IMR-90 (cell line): ENCODE measurements around the gene XAF1.

Experiments
- BHLHE40 ChIP-seq: fragments of 150-350 bp; IDR thresholded peaks from 2 replicates; pipeline ENCODE4 v1.6.1; 2016; ENCODE audit warnings: mild to moderate bottlenecking, low read depth, low read length
- CEBPB ChIP-seq: IDR thresholded peaks from 2 replicates; pipeline ENCODE4 v1.6.1; 2012; ENCODE audit warnings: low read depth, low read length, improper control_type of control experiment
- FOS ChIP-seq: fragments of 150-350 bp; IDR thresholded peaks from 2 replicates; pipeline ENCODE4 v1.6.1; 2016; ENCODE audit warnings: low read depth, low read length
- MAZ ChIP-seq: IDR thresholded peaks from 2 replicates; pipeline ENCODE4 v1.6.1; 2012; ENCODE audit warnings: low read depth, mild to moderate bottlenecking, low read length, improper control_type of control experiment, moderate library complexity, borderline replicate concordance
- MXI1 ChIP-seq: IDR thresholded peaks from 2 replicates; pipeline ENCODE4 v1.6.1; 2012; ENCODE audit warnings: low read depth, mild to moderate bottlenecking, low read length, moderate library complexity, borderline replicate concordance
- POLR2A ChIP-seq: IDR thresholded peaks from 2 replicates; pipeline ENCODE4 v1.6.1; 2012; ENCODE audit warnings: mild to moderate bottlenecking, low read depth, low read length
- RAD21 ChIP-seq: IDR thresholded peaks from 2 replicates; pipeline ENCODE4 v1.6.1; 2012; ENCODE audit warnings: low read length, improper control_type of control experiment
- RCOR1 ChIP-seq: IDR thresholded peaks from 2 replicates; pipeline ENCODE4 v1.6.1; 2012; ENCODE audit warnings: mild to moderate bottlenecking, low read length, improper control_type of control experiment; ENCODE audit not compliant: insufficient replicate concordance
- RFX5 ChIP-seq: IDR thresholded peaks from 2 replicates; pipeline ENCODE4 v1.8.0; 2012; ENCODE audit warnings: low read depth, mild to moderate bottlenecking, low read length, moderate library complexity
- TF ChIP-seq, protein P1 (sequence below): conservative IDR thresholded peaks from 2 replicates; pipeline ENCODE4 v1.5.1; 2012; ENCODE audit warnings: mild to moderate bottlenecking, low read depth, low read length, improper control_type of control experiment
- TF ChIP-seq, protein P2 (sequence below): fragments of 150-350 bp; IDR thresholded peaks from 2 replicates; pipeline ENCODE4 v1.6.1; 2017; ENCODE audit warnings: mild to moderate bottlenecking, antibody characterized with exemption, low read length, low read depth

DNA sequence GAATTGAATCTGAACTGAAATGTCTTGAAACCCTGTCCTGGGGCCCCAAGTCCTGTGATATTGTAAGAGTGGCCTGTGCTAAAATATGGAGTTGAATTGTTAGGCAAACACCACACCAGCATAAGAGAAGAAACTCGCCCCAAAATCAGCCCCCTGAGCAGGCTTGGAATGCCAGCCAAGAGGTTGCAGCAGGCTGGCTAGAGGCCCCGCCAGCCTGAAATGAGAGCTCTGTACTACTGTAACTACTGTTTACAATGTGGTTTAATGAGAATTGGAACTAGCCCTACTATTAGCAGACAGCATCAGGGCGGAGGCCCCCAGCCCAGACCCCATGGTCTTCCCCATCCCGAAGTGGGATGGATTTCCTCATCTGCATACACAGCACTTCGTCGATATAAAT lies 43.9 kb downstream of the XAF1 start:
- TF ChIP-seq MAZ, result no peak
- TF ChIP-seq BHLHE40, result no peak
- TF ChIP-seq, protein P1, sequence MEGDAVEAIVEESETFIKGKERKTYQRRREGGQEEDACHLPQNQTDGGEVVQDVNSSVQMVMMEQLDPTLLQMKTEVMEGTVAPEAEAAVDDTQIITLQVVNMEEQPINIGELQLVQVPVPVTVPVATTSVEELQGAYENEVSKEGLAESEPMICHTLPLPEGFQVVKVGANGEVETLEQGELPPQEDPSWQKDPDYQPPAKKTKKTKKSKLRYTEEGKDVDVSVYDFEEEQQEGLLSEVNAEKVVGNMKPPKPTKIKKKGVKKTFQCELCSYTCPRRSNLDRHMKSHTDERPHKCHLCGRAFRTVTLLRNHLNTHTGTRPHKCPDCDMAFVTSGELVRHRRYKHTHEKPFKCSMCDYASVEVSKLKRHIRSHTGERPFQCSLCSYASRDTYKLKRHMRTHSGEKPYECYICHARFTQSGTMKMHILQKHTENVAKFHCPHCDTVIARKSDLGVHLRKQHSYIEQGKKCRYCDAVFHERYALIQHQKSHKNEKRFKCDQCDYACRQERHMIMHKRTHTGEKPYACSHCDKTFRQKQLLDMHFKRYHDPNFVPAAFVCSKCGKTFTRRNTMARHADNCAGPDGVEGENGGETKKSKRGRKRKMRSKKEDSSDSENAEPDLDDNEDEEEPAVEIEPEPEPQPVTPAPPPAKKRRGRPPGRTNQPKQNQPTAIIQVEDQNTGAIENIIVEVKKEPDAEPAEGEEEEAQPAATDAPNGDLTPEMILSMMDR, result no peak
- TF ChIP-seq, protein P2, sequence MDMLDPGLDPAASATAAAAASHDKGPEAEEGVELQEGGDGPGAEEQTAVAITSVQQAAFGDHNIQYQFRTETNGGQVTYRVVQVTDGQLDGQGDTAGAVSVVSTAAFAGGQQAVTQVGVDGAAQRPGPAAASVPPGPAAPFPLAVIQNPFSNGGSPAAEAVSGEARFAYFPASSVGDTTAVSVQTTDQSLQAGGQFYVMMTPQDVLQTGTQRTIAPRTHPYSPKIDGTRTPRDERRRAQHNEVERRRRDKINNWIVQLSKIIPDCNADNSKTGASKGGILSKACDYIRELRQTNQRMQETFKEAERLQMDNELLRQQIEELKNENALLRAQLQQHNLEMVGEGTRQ, result no peak
- TF ChIP-seq POLR2A, result no peak
- TF ChIP-seq RCOR1, result no peak
- no peak for TF ChIP-seq CEBPB
- TF ChIP-seq RAD21, result no peak
- TF ChIP-seq RFX5, result no peak
- no peak for TF ChIP-seq MXI1
- no peak for TF ChIP-seq FOS
